Effector memory CD4-positive, alpha-beta T cell (primary cell): ENCODE results near the gene PHOX2B.

Experiments used
- DNase-seq, 3 donors: peaks; one replicate each; pipeline ENCODE4 v3.0.0-alpha.2; 2020
- H3K27ac ChIP-seq: 2 replicates; pipeline ENCODE4 v1.7.0; 2013; ENCODE audit warnings: mild to moderate bottlenecking, low read length, moderate library complexity; ENCODE audit not compliant: insufficient read depth, poor library complexity, severe bottlenecking
- H3K27me3 ChIP-seq: replicated peaks from 2 replicates; pipeline ENCODE4 v1.7.0; 2013; ENCODE audit warnings: mild to moderate bottlenecking, low read length; ENCODE audit not compliant: insufficient read depth, control insufficient read depth, poor library complexity, severe bottlenecking
- H3K36me3 ChIP-seq: 2 replicates; pipeline ENCODE4 v1.7.0; 2013; ENCODE audit warnings: mild to moderate bottlenecking, low read length, moderate library complexity; ENCODE audit not compliant: control insufficient read depth, insufficient read depth
- H3K4me1 ChIP-seq: 2 replicates; pipeline ENCODE4 v1.7.0; 2013; ENCODE audit warnings: low read length, mild to moderate bottlenecking; ENCODE audit not compliant: control insufficient read depth, insufficient read depth, poor library complexity, severe bottlenecking
- H3K4me3 ChIP-seq: 2 replicates; pipeline ENCODE4 v1.7.0; 2013; ENCODE audit warnings: low read length, low read depth, mild to moderate bottlenecking; ENCODE audit not compliant: insufficient read depth, poor library complexity, severe bottlenecking
- H3K9me3 ChIP-seq: 2 replicates; pipeline ENCODE4 v1.7.0; 2013; ENCODE audit warnings: mild to moderate bottlenecking, low read length, moderate library complexity; ENCODE audit not compliant: control insufficient read depth

The PHOX2B gene

DNA sequence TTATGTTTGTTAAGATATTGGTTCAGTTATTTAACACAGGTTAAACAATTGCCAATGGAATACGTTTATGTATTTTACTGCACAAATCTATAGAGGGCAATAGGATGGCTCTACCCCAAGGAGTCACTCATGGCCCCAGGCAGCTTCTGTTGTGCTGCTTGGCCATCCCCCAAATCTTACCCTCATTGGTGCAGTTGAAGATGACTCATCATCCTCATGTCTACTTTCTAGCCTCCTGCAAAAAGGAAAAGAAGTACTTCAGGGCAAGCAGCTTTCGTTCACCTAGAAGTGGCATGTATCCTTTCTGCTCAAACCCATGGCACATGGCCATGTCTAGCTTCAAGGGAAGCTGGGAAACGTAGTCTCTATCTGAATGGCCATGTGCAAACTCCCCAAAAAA lies 14.2 kb downstream of the PHOX2B start:
- Histone ChIP-seq H3K4me1 (no peaks in the 10 kb centered on the region), H3K27me3 (no peaks in the 10 kb centered on the region), H3K9me3 (no peaks in the 10 kb centered on the region), H3K36me3 (no peaks in the 10 kb centered on the region), H3K4me3 (no peak overlapping the region), H3K27ac (no peak overlapping the region)
- DNase-seq: no peak

DNA sequence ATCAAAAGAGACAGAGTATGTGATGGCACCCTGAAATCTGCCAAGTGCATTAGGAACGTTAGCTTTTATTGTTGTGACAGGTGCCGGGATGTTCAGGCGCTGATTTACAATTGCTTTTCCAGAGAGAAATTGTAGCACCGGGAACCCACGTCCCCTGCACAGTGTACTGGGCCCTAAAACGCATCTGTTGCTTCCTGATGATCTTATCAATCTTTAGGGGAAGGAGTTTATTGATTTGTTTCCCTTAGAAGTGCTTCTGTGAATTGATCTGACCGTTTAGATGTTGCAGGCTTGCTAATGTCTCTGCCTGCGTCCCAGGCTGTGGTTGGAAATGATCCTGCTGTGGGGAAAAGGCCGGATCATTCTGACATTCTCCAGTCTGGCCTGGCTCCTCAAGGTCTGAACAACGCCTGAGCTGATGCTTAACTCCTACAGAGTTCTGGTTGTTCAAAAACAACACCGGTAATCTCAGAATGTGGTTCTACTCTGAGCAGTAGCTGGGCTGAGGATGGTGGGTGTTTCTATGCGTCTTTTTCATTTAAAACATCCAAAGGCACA lies 16.9 kb downstream of the PHOX2B start:
- Histone ChIP-seq H3K4me1 (no peaks in the 10 kb centered on the region), H3K9me3 (no peaks in the 10 kb centered on the region), H3K4me3 (no peak overlapping the region), H3K27me3 (no peaks in the 10 kb centered on the region), H3K36me3 (no peaks in the 10 kb centered on the region), H3K27ac (no peak overlapping the region)
- no peak for DNase-seq

DNA sequence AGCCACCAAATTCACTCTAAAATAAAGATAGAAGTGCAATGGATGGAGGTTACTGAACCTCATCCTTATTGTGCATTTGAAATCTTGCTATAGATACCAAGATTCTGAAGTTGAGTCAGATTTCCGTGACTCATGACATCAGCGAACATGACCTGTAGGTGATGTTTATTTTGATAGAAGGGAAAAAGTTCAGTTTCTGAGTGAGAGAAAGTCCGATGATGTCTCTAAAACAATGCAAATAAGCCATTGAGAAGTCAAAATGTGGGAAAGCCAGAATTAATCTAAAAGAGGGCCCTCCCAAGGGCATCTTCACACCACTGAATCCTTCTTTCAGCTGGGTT lies 20.0 kb downstream of the PHOX2B start:
- no peaks in the 10 kb centered on the region for H3K27me3 ChIP-seq
- no peaks in the 10 kb centered on the region for H3K36me3 ChIP-seq
- H3K4me1 ChIP-seq: no peaks in the 10 kb centered on the region
- no peak overlapping the region for H3K27ac ChIP-seq
- H3K9me3 ChIP-seq: no peaks in the 10 kb centered on the region
- DNase-seq: no peak
- no peak overlapping the region for H3K4me3 ChIP-seq

DNA sequence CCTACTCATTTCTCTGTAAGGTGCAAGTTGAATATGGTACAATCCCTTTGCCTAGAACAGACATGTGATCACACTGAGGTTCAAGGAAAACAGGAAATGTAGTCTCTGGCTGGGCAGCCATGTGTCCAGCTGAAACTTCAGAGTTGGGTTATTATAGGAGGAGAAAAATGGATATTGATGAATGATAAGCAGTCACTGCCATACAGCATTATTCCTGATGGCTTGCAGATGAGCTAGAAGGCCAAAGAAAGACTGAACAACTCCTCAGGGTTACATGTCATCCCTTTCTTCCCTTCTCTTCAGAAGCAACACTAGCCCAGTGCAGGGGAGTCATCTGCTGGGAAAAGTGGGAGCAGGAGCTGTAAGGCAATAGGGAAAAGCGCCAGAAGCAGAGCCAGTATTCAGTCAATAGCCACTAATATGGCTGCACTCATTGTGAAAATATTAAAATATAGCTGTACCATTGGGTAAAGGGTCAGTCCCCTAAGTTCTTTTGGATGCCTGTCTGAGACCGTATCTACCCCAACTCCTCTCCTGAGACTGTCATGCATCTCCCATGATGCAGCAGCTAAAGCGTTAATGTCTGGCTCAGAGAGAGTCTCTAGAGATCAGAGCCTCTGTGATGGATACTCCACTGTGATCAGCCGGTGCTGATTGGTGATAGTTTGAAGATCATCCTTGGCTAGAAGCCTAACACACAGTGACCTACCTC lies 20.5 kb downstream of the PHOX2B start:
- Histone ChIP-seq H3K4me1 (no peaks in the 10 kb centered on the region), H3K27ac (no peak overlapping the region), H3K4me3 (no peak overlapping the region), H3K27me3 (no peaks in the 10 kb centered on the region), H3K9me3 (no peaks in the 10 kb centered on the region), H3K36me3 (no peaks in the 10 kb centered on the region)
- DNase-seq: no peak

DNA sequence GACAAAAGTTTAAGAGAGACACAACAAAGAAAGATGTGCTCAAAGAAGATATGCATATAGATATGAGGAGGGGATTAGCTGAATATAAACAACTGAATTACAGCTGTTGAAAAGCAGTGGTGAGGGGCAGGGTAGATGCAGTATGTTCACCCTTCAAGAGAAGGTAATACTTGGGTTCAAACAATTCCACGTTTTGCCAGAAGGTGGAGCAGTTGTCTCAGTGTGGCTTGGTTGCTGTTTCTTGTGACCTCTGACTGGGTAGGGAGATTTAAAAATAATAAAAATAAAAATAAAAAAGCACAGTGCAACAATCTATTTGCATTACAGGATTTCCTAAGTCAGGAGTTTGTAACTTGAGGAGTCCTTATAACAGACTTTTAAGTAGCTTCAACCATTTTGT lies 23.3 kb downstream of the PHOX2B start:
- no peak for DNase-seq
- Histone ChIP-seq H3K9me3 (no peaks in the 10 kb centered on the region), H3K27me3 (no peaks in the 10 kb centered on the region), H3K4me3 (no peak overlapping the region), H3K36me3 (no peaks in the 10 kb centered on the region), H3K27ac (no peak overlapping the region), H3K4me1 (no peaks in the 10 kb centered on the region)

DNA sequence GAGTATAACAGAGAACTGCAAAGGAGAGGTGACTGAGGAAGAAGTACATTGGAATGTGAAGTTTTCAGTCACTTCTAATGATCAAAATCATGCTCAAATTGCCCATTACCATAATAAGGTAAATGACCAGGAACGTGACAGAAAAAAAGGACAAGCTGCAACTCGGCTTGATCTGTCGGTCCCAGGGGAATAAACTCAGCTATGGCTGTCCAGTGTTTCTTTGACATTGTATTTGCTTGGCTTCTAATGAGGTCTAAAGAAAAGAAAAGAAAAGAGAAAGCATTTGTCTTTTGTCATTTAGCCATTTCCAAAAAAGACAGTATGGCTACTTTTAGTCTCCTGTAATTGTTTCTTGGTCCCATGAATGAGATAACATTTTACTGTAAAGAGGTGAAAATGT lies 25.2 kb downstream of the PHOX2B start:
- Histone ChIP-seq H3K36me3 (no peaks in the 10 kb centered on the region), H3K9me3 (no peaks in the 10 kb centered on the region), H3K4me1 (no peaks in the 10 kb centered on the region), H3K27ac (no peak overlapping the region), H3K27me3 (no peaks in the 10 kb centered on the region), H3K4me3 (no peak overlapping the region)
- no peak for DNase-seq

DNA sequence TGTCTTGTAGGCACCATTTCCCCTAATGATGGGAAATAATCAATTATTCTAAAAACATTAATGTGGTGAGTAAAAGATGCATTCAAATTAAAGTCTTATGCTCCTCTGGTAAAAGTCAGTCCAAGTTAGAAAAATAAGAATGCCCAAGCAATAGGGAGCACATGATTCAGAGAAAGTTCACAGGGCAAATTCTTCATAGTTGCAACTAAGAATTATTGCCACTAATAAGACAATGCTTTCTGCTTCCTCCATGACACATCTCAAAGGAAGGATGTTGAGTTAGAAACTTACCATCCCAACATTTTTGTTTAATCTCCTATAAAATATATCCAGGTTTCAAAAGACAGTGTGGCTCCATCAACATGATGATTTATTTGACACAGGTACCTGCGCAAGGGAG lies 26.3 kb downstream of the PHOX2B start:
- H3K36me3 ChIP-seq: no peaks in the 10 kb centered on the region
- H3K27ac ChIP-seq: no peak overlapping the region
- H3K27me3 ChIP-seq: no peaks in the 10 kb centered on the region
- DNase-seq: no peak
- no peaks in the 10 kb centered on the region for H3K9me3 ChIP-seq
- H3K4me3 ChIP-seq: no peak overlapping the region
- no peaks in the 10 kb centered on the region for H3K4me1 ChIP-seq

DNA sequence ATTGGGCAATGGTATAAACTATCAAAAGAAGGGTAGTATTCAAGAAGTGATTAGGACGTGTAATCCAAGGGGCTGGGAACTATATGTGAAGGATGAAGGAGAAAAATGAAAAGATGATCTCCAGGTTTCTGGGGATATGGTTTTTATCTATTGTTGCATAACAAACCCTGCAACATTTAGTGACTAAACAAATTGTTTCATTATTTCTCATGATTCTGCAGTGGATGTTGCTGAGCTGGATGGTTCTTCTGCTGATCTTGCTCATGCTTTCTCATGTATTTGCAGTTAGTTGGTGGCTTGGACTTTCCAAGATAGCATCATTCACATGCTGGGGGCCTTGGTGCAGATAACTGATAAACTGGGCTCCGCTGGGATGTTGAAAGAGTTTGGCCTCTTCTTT lies 29.1 kb downstream of the PHOX2B start:
- Histone ChIP-seq H3K27me3 (no peaks in the 10 kb centered on the region), H3K9me3 (no peaks in the 10 kb centered on the region), H3K36me3 (no peaks in the 10 kb centered on the region), H3K27ac (no peak overlapping the region), H3K4me1 (no peaks in the 10 kb centered on the region), H3K4me3 (no peak overlapping the region)
- DNase-seq: no peak

DNA sequence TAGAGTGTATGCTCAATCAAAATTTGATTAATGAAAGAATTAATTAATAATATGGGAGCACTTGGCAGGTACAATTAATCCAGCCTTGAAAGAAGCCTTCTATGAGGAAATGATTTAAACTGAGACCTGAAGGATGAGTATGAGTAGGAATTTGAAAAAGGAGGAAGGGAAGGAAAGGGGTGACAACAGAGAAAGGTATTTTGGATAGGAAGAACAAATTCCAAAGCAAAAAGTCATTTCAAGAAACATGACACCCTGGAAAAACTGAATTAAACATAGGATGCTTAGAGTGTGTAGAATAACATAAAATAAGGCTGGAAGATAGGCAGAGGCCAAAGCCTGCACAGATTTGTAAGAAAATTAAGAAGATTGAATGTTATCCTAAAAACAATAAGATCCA lies 29.6 kb downstream of the PHOX2B start:
- H3K27ac ChIP-seq: no peak overlapping the region
- no peak overlapping the region for H3K4me3 ChIP-seq
- no peaks in the 10 kb centered on the region for H3K4me1 ChIP-seq
- H3K36me3 ChIP-seq: no peaks in the 10 kb centered on the region
- no peak for DNase-seq
- no peaks in the 10 kb centered on the region for H3K9me3 ChIP-seq
- H3K27me3 ChIP-seq: no peaks in the 10 kb centered on the region

DNA sequence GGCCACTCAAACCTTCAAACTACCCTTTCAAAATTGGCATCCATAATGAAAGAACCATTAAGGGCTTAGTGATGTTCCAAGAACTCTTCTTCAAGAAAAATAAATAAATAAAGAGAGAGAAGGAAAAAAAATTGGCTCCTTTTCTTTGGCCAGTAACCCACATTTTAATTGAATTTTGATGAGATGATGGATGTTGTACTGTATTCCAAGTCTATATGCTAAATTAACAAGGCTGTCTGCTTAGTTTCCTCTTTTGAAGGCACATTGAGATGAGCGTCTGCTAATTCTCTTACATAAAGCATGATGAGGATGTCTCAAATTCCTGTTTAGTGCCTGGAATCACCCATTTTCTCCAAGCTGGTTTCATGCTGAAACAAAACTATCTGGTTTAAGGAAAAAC lies 33.4 kb downstream of the PHOX2B start:
- H3K27me3 ChIP-seq: no peaks in the 10 kb centered on the region
- H3K27ac ChIP-seq: no peak overlapping the region
- H3K4me3 ChIP-seq: no peak overlapping the region
- no peaks in the 10 kb centered on the region for H3K9me3 ChIP-seq
- DNase-seq: no peak
- H3K36me3 ChIP-seq: no peaks in the 10 kb centered on the region
- no peaks in the 10 kb centered on the region for H3K4me1 ChIP-seq
